RPMI7951 (cell line): ENCODE measurements around the gene ARL14. TPM values are rescaled to one million over a fixed set of nuclear protein-coding genes. Genes with fewer than 3 reads are reported as not detected.
"Not testable (repeated sequence)": the region's sequence is repeated elsewhere in the genome, so short reads cannot be mapped to it uniquely, and the experiment has no call there.

ENCODE experiments used
- DNase-seq: peaks from one replicate; pipeline ENCODE4 v3.0.0-alpha.2; 2012; ENCODE audit warnings: low read depth
- total RNA-seq: library from RNA; depleted of rRNA; stranded (reverse); fragments of >200 nt; shearing (Covaris generic); gene quantifications from 2 replicates; pipeline ENCODE4 v1.2.3, GENCODE V29; 2014

The ARL14 gene
- total RNA-seq, 1 experiment from 2014 or later: not detected

DNA sequence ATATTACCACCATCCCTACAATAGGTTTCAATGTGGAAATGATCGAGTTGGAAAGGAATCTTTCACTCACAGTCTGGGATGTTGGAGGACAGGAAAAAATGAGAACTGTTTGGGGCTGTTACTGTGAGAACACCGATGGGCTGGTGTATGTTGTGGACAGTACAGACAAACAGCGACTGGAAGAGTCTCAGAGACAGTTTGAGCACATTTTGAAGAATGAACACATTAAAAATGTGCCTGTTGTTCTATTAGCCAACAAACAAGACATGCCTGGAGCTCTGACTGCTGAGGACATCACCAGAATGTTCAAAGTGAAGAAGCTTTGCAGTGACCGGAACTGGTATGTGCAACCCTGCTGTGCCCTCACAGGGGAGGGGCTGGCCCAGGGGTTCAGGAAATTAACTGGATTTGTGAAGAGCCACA, 510 bp downstream of the ARL14 start:
- no peak for DNase-seq

DNA sequence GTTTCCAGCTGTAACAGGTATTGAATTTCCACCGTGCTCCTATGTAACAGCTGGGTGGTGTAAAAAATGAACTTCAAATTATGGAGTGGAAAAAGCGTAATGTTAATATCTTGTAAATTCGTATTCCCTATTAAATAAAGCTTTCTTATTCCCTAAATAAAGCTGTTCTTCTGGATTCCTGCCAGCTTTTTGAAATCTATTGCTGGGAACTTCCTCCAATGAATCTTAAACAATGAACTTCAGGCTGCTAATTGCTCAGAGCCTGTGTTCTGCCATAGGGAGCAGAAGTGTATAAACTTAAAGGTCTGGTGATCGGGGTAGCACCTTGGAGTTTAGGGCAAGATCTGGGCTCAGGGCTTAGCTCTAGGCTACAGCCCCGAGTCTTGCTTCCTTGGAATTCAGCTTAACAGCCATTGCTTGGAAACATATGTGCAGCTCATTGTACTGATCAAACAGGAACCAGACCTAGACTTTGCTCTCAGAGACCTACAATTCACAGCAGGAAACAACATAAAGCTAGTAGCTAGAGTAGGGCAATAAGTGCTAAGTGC, 1.4 kb downstream of the ARL14 start:
- DNase-seq: no peak

DNA sequence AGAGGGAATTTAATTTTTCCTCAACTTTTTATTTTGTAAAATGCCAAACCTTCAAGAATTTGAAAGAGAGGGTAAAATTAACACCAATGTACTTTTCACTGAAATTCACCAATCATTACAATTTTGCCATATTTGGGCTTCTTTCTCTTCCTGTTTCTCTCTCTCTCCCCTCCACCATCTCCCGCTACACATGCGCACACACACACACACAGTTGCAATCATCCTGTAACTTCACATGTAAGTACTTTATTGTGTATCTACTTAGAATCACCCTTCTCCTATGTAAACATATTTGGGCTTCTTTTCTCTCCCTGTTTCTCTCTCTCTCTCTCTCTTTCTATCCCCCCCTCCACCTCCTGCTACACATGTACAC, 7.4 kb downstream of the ARL14 start:
- DNase-seq: no peak

DNA sequence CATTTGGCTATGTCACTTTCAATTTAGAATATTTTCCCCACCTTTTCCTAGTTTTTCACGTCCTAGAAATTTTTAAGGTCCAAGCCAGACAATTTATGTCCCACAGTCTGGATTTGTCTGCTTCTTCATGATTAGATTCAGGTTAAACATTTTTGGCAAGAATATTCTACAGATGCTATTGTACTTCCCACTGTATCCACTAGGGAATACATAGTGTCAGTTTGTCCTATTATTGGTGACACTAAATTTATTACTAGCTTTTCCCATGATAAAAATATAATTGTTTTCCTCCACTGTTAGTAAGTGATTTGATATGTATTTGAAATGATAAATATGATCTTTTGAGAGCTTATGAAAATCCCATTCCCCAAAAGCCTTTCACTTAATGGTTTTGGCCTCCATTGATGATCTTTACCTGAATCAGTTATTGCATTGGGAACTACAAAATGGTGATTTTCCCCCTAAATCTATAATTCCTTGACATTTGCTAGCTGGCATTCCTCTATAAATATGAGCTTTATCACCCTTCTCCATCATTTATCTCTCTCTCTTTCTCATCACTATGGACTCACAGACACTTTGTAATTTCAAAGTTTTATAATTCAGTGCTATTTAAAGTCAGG, 8.3 kb downstream of the ARL14 start:
- no peak for DNase-seq

DNA sequence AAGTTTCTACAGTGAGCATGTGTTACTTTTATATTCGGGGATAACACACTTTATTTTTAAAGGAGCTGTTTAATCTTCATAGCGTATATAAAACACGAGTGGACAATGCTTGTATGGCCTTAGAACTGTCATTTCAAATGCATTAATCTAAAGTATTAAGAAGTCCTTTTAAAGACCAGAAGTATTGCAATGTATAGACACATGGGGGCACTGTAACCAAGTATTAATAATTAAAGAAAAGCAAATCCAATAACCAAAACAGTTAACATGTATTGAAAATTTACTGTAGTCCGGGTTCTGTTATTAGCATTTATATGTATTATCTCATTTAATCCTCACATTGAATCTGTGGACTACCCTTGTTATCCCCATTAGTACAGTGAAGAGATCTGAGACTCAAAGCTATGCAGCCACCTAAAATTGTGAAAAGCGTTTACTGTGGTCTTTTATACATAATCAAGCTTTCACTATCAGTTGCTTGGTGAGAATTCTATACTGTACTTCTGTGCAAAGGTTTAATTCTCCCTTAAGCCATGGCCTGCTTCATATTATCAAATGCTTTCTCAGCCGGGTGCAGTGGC, 10.1 kb downstream of the ARL14 start:
- no peak for DNase-seq

DNA sequence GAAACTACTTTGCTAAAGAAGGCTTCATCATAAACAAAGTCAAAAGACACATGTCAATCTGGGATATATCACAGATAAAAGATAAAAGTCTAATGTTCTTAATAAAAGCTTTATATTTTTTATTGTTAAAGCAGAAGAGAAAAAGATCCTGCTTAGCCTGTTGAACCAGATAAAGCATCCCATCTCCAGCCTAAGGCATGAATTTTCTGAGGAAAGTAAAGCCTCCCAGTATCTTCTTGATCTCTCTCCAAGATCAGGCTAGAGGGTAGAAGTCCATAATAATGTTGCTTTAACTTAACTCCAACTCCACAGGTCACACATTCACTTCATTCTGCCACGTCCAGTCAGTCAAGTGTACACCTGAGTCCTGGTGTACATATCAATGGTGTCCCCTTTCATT, 14.2 kb downstream of the ARL14 start:
- no peak for DNase-seq

DNA sequence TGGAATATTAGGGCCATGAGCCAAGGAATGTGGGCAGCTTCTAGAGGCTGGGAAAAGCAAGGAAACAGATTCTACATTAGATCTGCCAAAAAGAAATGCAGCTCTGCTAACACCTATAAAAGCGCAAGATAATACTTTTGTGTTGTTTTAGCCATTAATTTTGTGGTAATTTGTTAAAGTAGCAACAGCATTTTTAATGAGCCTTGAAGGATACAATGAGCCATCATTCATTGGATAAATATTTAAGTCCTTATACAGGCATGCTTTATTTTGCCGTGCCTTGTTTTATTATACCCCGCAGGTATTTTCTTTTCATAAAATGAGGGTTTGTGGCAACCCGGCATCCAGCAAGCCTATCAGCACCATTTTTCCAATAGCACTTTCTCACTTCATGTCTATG, 15.0 kb downstream of the ARL14 start:
- no peak for DNase-seq

DNA sequence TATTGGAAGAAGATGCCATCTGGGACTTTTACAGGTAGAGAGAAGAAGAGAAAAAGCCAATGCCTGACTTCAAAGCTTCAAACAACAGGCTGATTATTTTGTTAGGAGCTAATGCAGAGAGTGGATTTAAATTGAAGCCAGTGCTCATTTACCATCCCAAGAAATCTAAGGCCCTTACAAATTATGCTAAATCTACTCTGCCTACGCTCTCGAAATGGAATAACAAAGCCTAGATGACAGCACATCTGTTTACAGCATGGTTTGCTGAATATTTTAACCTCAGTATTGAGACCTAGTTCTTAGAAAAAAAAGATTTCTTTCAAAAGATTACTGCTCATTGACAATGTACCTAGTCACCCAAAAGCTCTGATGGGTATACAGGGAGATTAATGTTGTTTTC, 16.2 kb downstream of the ARL14 start:
- no peak for DNase-seq

DNA sequence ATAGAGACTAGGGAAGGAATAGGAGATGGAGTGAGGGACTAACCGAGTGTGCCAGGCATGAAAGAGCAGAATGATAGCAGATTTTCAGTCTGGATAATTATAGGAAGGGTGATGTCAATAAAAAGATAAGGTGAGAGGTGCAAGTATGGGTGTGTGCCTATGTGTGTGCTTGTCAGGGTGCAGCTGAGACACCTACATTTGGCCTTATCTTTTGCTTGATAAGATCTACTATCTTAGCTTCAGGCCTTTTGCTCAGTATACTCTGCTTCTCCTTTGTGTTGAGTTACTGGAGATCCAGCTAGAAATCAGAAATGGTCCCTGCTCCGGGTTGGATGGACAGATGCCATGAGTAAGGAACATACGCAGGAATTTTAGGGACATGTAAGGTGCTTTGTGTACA, 17.4 kb downstream of the ARL14 start:
- no peak for DNase-seq

DNA sequence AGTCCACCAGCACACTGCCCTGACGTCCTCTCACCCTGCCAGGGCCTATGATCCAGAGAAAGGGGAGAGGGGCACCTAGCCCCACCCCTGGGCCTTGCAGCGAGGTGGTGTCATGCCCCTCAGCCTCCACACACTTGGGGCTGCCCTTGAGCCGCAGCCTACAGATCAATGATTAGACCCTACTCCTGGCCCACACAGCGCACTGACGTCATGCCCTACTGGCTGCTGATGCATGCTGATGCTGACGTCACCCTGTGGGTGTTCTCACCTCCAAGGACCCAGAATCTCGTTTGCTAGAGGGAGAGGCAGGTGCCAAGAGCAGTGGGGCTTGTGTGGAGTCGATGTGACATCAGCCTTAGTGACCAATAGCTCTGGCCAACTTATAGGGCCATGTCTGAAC, 18.0 kb downstream of the ARL14 start:
- DNase-seq: no peak

DNA sequence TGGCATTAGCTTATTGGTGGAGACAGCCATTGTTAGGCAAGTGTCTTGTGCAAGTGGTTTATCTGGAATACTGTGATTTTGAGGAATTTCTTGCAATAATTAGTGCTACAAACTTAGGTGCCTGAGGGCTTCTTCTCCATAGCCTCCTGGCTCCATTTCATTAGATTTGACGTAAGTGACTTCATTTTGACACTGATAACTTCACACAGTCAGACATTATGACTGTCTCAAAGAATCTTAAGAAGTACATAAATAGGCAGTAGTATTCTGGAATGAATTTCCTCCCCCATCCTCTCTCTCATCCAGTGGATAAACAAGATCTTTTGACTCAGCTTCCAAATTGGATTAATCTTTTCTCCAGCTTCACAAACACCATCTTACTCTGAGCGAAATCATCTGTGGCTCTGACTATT, 19.0 kb downstream of the ARL14 start:
- peak; percentile 41 for DNase-seq

DNA sequence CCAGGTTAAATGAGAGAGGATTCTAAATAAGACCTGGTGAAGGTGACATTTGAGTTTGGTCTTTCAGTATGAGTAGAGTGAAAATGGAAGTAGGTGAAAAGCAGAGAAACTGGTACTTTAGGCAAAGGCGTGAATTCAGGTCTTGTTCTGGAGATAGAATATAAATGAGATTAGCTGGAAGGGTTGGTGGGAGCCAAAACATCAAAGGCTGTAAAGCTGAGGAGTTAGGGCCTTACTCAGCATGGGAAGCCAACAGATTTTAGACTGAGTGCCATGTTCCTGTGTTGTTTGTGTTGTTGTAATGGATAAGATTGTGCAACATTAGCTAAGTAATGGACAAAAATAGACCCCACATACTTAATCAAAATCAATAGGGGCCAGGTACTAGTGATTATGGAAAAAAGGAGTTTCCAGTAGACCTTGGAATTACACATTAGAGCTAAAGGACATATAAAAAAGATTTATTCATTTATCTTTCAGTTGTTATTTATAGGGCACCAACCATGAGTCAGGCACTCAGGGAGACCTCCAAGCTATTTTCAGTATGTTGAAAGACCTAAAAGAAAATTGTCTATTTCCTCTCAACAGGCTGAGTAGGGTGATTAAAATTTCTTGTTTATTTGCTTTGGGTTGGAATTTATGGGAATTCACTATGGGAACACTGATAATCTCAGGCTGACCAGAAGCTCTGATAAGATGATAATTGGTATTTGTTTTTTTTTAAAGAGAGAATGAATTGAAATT, 20.8 kb downstream of the ARL14 start:
- peak; percentile 69 for DNase-seq

DNA sequence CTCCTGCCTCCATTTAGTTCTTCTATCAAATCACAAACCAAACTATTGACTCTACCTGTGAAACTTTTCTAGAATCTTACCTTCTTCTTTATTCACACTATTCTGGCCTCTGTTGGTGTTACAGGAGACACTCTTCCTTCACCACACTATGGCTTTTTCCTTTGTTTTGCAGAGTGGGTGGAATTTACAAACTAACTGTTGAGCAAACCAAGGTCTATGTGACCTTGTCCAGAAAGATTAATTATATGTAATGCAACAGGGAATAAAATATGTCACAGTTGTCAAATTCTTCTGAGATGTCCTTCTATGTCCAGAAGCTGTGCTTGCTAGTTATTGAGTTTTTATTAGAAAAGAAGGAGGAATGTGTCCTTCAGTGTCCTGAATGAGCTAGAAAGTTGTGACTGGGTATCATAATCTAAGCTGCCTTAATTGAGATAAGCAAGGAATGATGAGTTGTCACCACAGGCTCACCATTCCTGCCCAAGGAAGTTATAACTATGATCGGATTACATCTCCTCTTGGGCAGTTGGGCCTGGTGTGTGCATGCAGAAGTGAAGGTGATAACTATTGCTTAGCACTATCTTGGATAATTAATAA, 21.7 kb downstream of the ARL14 start:
- no peak for DNase-seq

DNA sequence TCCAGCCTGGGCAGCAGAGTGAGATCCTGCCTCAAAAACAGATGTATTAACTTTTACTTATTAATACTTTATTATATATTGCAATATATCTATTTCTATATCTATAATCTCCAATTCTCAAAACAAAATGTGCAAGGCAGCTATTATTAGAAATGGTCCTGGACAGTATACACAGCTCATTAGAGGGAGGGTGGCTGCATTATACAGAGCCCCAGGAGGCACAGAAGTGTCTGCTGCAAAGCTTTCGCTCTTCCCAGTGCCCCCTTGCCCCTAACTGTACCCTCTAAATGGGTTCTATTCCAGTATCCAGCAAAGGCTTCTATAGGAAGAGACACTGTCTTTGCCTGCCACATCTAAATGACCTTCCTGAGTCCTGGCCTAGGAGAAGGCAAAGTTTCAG, 24.5 kb downstream of the ARL14 start:
- DNase-seq: no peak

DNA sequence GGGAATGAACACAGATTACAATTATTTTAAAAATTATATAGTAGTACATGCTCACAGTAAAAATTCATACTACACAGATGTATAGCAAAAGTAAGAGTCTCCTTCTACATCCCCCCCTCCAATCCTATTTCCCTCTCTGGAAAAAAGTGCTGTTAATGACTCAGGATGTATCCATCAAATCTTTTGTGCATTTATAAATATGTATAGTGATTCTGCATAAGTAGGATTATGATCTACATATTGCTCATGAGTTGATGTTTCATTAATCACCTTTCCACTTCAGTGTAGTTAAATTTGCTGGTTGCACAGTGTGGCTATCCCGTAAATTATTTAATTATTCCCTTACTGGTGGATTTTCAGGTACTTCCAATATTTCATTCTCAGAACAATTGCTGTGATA, 25.3 kb downstream of the ARL14 start:
- no peak for DNase-seq

DNA sequence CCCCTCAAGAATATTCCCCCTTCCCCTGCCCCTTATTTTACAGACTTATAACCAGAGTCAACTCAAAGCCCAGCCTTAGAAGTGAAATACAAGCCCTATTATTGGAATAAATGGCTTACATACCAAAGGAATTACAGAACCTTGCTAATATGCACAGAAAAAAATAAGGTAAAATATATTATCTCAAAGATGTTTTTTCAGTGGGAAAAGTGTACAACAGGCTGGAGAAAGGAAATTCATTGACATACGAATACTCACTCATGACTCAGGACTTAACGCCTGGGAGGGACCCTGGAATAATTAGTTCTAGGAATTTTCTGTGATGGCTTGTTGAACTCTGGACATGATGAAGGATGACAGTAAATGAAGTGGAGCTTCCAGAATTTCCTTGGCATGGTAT, 27.0 kb downstream of the ARL14 start:
- no peak for DNase-seq

DNA sequence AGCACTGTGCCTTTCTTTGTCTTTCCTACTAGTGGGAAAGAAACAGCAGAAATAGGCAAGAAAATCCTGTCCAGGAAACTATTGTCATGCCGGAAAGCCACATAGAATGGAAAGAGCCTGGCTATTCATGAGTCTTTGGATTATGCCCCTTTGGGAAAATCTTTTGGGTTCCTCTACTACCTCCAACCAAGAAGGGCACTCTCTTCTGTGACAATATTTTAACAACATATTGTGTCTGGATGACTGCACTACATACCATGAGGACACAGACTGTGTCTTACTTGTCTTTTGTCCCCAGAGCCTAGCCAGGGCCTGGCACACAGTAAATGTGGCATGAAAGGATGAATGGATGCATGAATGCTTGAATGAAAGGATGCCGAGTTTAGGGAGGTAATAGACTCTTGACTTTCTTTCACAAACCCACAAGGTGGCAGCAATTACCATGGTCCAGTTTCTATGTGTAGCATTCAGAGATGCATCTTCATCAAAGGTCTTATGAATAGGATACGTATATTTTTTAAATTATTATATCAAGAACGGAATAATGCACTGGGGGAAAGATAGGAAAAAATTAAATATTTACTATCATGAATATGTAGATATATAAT, 30.3 kb downstream of the ARL14 start:
- DNase-seq: peak; percentile 57

DNA sequence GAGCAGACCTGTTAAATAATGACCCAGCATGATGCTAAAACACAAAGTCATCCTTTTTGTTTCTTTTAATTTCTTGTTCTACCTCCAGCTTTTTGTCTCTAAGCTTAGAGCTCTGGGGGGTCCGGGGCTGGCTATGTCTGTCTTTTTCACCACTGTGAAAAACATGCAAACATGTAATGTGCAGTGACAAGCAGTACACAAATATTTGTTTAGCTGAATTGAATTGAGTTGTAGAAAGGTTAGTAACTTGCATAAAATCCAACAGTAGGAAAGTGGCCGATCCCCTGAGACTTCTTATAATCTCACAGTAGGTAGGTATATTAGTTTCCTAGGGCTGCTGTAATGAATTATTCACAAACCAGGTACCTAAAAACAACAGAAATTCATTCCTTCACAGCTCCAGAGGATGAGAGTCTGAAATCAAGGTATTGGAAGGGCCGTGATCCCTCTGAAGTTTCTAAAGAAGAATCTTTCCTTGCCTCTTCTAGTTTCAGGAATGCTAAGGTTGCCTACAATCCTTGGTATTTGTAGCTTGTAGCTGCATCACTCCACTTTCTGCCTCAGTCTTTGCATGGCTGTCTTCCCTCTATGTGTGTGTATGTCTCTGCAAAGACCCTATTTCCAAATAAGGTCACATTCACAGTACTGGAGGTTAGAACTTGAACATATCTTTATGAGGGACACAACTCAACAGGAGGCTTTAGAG, 32.7 kb downstream of the ARL14 start:
- no peak for DNase-seq

DNA sequence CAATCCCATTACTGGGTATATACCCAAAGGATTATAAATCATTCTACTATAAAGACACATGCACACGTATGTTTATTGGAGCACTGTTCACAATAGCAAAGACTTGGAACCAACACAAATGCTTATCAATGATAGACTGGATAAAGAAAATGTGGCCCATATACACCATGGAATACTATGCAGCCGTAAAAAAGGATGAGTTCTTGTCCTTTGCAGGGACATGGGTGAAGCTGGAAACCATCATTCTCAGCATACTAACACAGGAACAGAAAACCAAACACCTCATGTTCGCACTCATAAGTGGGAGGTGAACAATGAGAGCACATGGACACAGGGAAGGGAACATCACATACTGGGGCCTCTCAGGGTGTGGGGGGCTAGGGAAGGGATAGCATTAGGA, 36.2 kb downstream of the ARL14 start:
- not testable (repeated sequence) for DNase-seq

DNA sequence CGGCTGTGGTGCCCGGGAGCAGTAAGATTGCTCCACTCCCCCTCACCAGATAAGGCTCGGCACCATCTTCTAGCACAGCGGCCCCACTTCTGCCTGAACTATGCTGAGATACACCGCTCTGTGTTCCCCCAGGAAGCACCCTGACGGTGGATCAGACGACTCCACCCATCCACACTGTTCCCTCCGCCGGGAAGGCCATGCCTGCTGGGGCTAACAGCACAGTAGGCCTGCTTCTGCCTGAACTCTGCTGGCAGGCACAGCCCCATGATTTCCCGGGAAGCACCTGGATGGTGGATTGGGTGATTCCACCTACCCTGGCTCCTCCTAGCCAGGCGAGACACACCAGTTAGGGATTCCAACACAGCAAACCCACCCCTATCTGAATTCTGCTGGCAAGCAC, 42.8 kb downstream of the ARL14 start:
- no peak for DNase-seq

DNA sequence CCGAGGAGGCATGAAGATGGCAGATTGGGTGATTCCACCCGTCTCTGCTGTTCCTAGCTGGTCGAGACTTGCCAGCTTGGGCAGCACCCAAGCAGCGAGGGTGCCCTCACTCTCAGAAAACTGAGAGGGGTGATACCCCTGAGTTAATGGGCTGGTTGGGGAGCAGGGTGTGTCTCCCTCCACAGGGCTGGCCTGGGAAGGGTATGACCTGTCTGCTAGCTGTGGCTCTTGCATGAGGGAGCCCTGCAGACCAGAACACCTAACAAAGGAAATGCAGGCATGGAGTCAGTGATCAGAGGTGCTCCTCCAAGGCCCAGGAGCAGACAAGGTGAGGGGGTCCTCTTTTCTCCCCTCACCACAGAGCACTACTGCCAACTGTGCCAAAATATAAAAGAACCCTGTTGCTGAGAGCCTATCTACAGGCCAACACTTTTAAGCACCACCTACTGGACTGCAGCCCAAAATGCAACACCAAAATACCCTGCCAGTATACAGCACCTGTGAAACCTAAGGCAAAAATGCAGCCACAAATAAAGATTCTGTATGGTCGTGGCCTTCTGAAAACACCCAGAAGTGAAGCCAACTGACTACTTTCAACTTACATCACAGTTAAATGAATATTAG, 43.3 kb downstream of the ARL14 start:
- DNase-seq: peak; percentile 11
